Sigmoid colon (tissue), 4 donors: ENCODE data around the gene TRIM59.

Experiments
- CTCF ChIP-seq, 4 experiments: fragments of 450-650 bp in 3 of 4; fragments of 200-600 bp in 1 of 4; IDR thresholded peaks; one replicate each; pipeline ENCODE4 v1.5.1; 2016 to 2019; ENCODE audit warnings: antibody characterized with exemption in 4 of 4, mild to moderate bottlenecking in 3 of 4, moderate library complexity in 2 of 4
- EP300 ChIP-seq, 4 donors: sonication (generic); formaldehyde crosslinking; IDR thresholded peaks; one replicate each; pipeline ENCODE4 v1.6.1; 2017; ENCODE audit warnings: antibody characterized with exemption in 4 of 4
- POLR2A ChIP-seq, 2 donors: fragments of 450-650 bp; IDR thresholded peaks; one replicate each; pipeline ENCODE4 v1.6.1; 2016; ENCODE audit warnings: antibody characterized with exemption in 2 of 2, mild to moderate bottlenecking in 2 of 2, moderate library complexity in 2 of 2
- POLR2AphosphoS5 ChIP-seq, 4 donors: sonication (generic); formaldehyde crosslinking; IDR thresholded peaks; one replicate each; pipeline ENCODE4 v1.6.1; 2017; ENCODE audit warnings: antibody characterized with exemption in 4 of 4

- TF ChIP-seq CTCF (IDR thresholded peaks at IDR 0.05) (no peak), EP300 (IDR thresholded peaks at IDR 0.05) (no peak), POLR2A (IDR thresholded peaks at IDR 0.05) (no peak), POLR2AphosphoS5 (IDR thresholded peaks at IDR 0.05) (no peak)
Measured at GRCh38 chr3:160473978-160474377, 24.4 kb upstream of the TRIM59 start.
